Breast epithelium (tissue), 3 donors: Measurements from ENCODE around the gene ACSS1.

Source experiments
- CTCF ChIP-seq, 3 donors: fragments of 450-650 bp; IDR thresholded peaks; one replicate each; pipeline ENCODE4 v1.5.1; 2016 to 2017; ENCODE audit warnings: antibody characterized with exemption in 3 of 3, mild to moderate bottlenecking in 3 of 3, moderate library complexity in 3 of 3
- POLR2A ChIP-seq: fragments of 450-650 bp; IDR thresholded peaks from one replicate; pipeline ENCODE4 v1.6.1; 2016; ENCODE audit warnings: antibody characterized with exemption, mild to moderate bottlenecking, moderate library complexity

DNA sequence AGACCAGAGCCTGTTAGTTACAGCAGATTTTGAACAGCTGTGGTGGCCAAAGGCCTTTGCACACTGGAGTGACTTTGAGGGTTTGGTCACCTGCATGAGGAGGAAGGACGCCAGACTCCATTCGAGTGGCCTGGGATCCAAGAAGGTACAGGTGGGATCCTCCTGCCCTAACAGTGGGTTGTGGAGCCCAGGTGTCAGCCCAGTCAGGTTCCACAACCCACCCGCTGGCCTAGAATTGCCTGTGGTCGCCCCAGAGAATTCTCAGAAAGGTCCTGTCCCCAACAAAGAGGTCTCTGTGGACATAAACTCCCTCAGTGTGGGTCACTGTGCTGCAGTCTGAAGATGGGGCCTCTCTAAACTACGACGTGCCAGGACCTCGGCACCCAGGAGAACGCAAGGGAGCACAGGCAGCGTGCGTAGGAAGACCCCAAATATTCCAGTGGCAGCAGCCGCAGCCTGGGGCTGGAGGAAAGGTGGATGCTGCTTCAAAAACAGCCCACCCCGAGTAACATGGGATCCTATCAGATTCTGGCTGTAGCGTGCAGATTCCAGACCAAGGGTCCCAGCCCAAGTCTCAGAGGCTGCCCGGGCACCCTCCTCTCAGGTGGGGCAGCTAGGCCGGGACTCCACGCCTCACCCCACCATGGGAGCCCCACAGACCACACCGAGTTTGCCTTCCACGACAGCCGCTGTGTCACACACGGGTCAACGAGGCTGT, 16.0 kb downstream of the ACSS1 start:
- no peak for TF ChIP-seq CTCF (IDR thresholded peaks at IDR 0.05)
- TF ChIP-seq POLR2A, result no peak
